HuH-7 (cell line): ENCODE data around the gene CCL3.
"Not testable (repeated sequence)": the region's sequence is repeated elsewhere in the genome, so short reads cannot be mapped to it uniquely, and the experiment has no call there.

Experiments used
- DNase-seq: peaks from one replicate; pipeline ENCODE4 v3.0.0; 2011; ENCODE audit warnings: low spot score

CCL3 gene

DNA sequence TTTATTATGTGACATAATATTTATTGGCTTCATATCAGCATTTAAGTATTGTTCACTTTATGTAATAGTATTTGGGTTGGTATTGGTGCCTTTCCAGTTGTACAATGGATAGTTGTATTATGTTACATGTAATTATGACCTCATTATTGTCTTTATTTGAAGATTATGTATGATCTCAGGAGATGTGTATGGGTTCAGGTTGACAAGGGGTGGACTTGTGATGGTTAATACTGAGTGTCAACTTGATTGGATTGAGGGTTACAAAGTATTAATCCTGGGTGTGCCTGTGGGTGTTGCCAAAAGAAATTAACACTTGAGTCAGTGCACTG is 25.7 kb upstream of the CCL3 start:
- DNase-seq = not testable (repeated sequence)

DNA sequence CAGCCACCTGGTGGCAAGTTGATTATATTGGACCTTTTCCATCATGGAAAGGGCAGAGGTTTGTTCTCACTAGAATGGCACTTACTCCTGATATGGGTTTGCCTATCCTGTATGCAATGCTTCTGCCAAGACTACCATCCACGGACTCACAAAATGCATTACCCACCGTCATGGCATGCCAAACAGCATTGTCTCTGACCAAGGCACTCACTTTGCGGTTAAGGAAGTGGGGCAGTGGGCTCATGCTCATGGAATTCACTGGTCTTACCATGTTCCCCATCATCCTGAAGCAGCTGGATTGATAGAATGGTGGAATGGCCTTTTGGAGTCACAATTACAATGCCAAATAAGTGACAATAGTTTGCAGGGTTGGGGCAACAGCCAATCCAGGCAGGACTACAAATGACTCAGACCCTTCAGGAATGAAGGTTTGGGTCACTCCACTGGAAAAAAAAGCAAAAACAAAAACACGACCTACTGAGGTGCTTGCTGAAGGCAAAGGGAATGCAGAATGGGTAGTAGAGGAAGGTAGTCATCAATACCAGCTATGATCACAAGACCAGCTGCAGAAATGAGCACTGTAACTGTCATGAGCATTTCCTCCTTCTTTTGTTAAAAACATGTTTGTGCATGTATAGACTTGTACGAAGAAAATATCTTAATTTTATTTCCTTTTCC is 25.2 kb upstream of the CCL3 start:
- DNase-seq = not testable (repeated sequence)

DNA sequence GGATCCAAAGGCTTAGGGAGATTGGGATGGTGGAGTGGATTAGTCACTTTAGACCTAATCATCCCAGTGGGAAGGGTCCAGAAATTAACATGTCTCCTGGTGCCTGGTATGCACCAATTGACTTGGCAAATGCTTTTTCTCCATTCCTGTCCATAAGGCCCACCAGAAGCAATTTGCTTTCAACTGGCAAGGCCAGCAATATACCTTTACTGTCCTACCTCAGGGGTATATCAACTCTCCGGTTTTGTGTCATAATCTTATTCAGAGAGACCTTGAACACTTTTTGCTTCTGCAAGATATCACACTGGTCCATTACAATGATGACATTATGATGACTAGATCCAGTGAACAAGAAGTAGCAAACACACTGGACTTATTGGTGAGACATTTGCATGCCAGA is 23.2 kb upstream of the CCL3 start:
- DNase-seq = not testable (repeated sequence)

GRCh38 chr17:36112572-36112971 is 22.6 kb upstream of the CCL3 start:
- DNase-seq = no peak

DNA sequence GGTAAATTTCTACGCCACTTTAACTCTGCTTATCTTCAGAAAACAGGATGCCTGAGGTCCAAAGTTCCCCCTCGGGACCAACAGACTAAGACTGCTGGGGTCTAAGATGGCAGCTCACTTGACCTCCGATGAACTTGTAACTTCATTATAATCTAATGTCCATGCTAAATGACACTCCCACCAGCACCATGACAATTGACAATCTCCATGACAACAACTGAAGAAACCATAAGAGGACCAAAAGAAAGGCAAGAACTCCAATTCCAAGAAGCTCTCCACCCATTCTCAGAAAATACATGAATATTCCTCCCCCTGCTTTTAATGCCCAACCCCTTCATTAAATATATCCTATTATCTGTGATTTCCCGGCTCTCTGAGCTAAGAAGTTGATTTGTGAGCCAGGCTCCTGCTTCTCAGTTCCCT is 21.1 kb upstream of the CCL3 start:
- no peak for DNase-seq

GRCh38 chr17:36108265-36108664 is 18.3 kb upstream of the CCL3 start:
- DNase-seq = not testable (repeated sequence)

DNA sequence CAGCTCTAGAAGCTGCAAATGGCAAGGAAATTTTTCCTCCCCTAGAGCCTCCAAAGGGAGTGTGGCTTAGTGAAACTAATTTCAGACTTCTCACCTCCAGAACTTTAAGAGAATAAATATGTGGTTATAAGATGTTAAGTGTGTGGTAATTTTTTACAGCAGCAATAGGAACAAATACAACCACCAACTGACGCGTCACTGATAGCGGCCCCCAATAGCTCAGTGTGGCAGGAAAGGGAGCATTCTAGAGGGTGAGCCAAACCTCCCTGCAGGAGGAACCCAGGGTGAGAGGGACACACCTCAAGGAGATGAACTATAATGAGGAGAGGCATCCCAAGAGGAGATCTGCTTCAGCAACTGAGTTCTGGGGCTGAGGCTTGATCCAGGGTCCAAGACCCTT is 17.7 kb upstream of the CCL3 start:
- no peak for DNase-seq

GRCh38 chr17:36106493-36106835 is 16.5 kb upstream of the CCL3 start:
- no peak for DNase-seq

DNA sequence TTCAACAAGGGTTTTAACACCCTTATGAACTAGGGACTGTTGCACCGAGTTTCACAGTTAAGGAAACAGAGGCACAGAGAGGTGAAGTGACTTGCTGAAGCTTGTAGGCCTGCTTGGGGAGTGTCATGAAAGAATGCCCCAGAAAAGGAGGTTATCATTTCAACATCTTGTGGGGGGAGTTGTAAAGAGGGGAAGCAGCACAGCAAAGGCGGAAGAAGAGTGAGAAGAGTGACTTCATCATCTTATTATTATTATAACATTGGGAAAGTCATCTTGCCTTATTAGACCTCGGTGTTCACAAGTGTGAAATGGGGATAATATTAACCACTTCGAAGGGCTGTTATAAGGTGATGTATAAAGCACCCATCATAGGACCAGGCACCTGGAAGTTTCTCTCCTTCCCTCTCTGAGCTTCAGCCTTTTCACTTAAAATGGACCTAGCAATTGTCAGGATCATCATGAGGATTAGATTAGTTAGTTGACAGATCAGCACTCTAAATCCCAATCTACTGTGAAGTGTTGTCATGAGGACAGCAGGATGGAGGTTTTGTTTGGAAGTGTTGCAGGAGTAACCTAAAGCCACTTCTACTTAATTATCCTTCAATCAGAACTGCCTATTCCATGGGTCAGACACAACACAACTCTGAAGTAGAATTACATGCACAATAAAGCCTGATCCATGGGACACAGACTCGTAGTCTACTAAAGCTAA is 16.0 kb upstream of the CCL3 start:
- no peak for DNase-seq

DNA sequence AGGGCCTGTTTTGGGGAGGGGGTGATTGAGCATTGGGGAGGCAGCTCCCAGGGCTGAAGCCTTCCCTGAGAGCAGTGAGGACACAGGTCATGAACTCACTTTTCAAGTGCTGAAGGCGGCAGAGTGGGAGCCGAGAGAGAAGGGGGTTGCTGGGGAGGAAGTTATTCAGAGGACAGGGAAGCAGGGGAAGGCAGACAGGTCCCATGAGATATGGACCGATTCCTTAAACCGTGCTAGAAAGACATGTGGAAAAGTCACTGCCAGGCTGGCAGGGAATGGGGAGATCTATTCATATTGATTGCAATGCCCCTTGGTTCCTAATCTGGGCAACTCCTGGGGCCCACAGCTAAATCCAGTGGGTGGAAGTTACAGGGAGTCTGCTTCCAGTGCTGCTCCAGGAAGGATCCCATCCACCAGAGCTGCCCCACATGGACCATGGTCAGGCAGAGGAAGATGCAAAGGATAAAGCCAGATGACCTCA is 14.8 kb upstream of the CCL3 start:
- DNase-seq = no peak

GRCh38 chr17:36104246-36104645 is 14.3 kb upstream of the CCL3 start:
- not testable (repeated sequence) for DNase-seq

- not testable (repeated sequence) for DNase-seq
Measured at GRCh38 chr17:36103401-36103975, 13.5 kb upstream of the CCL3 start, which contains the start of gene CCL4. Gene CCL4 (plus strand): TSS chr17:36103827. CDS start chr17:36103906, 79 bp downstream.

- not testable (repeated sequence) for DNase-seq
Measured at GRCh38 chr17:36099004-36099403, 9.1 kb upstream of the CCL3 start.

- no peak for DNase-seq
Measured at GRCh38 chr17:36095992-36096391, 6.0 kb upstream of the CCL3 start.

DNA sequence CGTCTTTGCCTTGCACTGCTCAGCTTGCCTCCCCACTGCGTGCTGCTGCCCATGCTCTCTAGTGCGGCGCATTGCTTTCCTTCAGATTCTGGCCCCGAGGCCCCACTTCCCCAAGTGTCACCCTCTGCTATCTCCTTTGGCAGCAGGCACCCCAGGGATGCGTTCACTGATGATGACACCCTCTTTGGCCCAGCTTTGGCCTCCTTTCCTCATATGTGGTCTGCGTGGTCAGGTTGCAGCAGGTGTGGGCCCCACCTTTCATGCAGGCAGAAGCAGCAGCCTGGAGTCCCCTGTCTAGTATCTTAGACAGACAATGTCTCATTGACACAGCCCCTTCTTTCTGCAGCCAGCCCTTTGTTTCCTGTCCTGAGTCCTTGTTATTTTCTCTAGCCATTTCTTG is 4.8 kb upstream of the CCL3 start:
- DNase-seq = no peak

DNA sequence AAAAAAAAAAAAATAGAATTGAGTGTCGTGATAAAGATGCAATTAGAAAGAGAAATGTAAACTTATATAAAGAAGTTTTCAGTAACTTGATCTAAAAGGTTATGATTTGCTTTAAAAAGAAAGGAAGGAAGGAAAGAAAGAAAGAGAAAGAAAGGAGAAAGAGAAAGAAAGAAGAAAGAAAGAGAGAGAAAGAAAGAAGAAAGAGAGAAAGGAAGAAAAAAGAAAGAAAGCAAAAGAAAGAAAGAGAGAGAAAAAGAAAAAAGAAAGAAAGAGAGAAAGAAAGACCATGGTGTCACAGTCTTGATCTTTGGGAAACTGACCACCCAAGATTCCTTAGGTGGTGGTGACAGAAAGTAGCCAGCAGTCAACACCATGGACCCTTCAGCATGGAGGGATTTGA is 4.3 kb upstream of the CCL3 start:
- DNase-seq = no peak

DNA sequence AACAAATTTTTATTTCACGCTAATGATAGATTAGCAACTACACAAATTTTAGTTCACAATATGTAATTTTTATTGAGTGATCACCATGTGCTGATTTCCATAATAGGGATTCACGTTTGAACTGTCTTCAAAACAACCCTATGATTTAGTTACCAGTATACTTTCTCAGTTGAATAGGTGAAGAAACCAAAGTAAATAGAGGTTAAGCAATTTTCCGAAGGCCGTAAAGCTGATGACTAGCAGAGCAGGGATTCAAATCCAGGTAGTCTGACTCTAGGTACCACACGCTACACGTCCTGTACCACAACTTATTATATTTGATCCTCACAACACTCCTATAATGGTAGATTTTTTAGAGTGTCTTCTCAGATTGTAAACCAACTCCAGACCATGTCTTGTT is 2.8 kb upstream of the CCL3 start:
- DNase-seq = not testable (repeated sequence)

DNA sequence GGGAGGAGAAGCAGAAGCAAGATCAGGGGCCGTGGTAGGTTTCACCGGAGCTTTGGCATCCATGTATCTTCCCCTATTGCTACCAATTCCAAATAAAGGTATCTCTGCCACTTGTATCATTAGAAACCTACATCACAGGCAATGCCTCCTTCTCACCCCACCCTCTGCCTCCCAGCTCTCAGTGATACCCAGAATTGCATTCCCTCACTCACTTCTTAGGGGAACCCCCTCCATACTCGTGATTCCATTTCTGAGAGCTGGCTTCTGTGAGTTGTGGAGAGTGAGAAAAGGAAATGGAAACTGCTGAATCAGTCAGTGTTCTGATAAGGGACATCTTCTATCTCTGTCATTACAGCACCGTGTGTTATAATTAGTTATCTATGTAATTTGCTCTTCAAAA is 2.3 kb upstream of the CCL3 start:
- DNase-seq = no peak

DNA sequence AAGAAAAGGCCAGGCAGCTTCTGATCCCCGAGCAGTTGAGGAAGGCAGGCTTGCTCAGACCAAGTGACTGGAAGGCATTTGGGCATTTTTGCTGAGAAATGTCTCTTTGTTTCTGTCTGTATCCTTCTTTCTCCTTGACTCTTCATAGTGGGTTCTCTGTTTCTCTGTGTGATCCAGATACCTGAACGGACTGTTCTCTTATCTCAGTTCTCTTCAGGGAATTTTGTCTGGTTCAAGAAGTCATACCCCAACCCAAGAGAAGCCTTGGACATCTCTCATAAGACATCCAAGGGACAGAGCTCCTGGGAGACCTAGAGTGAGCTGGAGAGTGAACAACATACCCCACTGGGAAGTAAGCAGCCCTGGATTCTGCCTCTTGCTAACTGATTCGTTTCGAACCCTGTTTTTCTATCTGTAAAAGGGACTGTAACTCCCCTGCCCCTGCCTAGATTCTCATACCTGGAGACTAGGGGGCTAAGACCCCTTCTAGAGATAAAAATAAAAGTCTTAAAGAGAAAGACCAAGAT is 541 bp downstream of the CCL3 start:
- DNase-seq = no peak

GRCh38 chr17:36088670-36089338 is 1.1 kb downstream of the CCL3 start:
- no peak for DNase-seq

DNA sequence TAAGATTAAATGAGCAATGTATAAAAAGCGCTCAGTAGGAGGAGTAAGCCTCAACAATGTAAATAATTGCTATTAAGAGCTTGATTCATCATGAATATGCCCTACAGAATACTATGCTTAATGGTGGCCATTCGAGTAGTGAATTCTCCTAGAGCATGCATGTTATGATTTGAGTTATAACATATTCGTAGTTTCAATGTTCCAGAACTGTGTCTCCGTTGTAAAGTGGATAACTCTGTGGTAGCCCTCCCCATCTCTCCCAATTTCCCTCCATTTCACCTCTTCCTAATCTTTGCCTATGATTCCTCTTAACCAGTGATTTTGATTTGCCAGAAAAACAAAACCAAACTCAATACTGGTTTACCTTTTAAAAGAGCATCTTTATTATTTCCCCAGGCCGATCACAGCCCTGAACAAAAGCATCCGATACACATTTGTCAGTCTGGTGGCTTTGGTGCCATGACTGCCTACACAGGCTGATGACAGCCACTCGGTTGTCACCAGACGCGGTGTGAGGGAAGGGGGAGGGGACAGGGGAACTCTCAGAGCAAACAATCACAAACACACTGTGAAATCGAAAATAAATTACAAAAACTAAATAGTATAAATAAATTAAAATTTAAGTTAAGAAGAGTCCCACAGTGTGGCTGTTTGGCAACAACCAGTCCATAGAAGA is 1.9 kb downstream of the CCL3 start:
- not testable (repeated sequence) for DNase-seq

GRCh38 chr17:36087471-36087870 is 2.5 kb downstream of the CCL3 start:
- not testable (repeated sequence) for DNase-seq
